Measurements from ENCODE around the gene PLEKHN1. TPM values are rescaled to one million over a fixed set of nuclear protein-coding genes. Genes with fewer than 3 reads are reported as not detected.

Gene PLEKHN1
- total and polyA plus RNA-seq, 2 of the 4 experiments (the other 2 are of a cell fraction): 0.54 to 2.1 TPM

GRCh38 chr1:921011-921837, 45.1 kb upstream of the PLEKHN1 start:
- TF ChIP-seq CEBPB (IDR thresholded peaks at IDR 0.05; ENCODE audit: low read depth, low read length) (no peak), MAZ (IDR thresholded peaks at IDR 0.05; ENCODE audit: borderline replicate concordance, low read depth, low read length) (peak; percentile 90), CHD1 (IDR thresholded peaks at IDR 0.05; ENCODE audit: low read depth, low read length) (no peak), RFX5 (IDR thresholded peaks at IDR 0.05; ENCODE audit: low read depth, low read length) (no peak), RAD21 (IDR thresholded peaks at IDR 0.05; ENCODE audit: low read length) (peak; percentile 36; the same call in 1 of the 2 replicates), NFE2L2 (IDR thresholded peaks at IDR 0.05; ENCODE audit: low read depth, low read length) (no peak), FOS (IDR thresholded peaks at IDR 0.05; ENCODE audit: low read depth, low read length) (no peak), CTCF (conservative IDR thresholded peaks at IDR 0.05; ENCODE audit: low read depth, low read length) (peak; percentile 51), SMC3 (IDR thresholded peaks at IDR 0.05; ENCODE audit: low read depth, low read length) (peak; percentile 31; the same call in 1 of the 2 replicates), MXI1 (IDR thresholded peaks at IDR 0.05; ENCODE audit: borderline replicate concordance, low read depth, low read length) (no peak)
- no TSS peak for BruUV-seq (replicated peaks)
- intact Hi-C loops (cut with micrococcal nuclease) (loop anchor here (5.0 kb wide), 1 partner anchor 36 kb away; the partner anchor contains the start of gene NOC2L), dilution Hi-C loops (cut with HindIII; ENCODE audit: low sequenced_read_pairs, unreplicated experiment) (no loop called here), in situ Hi-C loops (cut with MboI; ENCODE audit: low sequenced_read_pairs) (no loop called here)
- peak overlapping the region; percentile 73 for H2AFZ ChIP-seq (replicated peaks; ENCODE audit: low read length, poor library complexity)
- no peaks in the 10 kb centered on the region for H3K9me3 ChIP-seq (ENCODE audit: control insufficient read depth, insufficient read depth, low read length)
- 0 out of 2 replicates have a peak overlapping the region, but pooled peaks have one; percentile 59 for H3K14ac ChIP-seq (replicated peaks; ENCODE audit: low read depth, low read length)
- peak overlapping the region; percentile 64; the same call in 1 of the 2 replicates for H3K23ac ChIP-seq (ENCODE audit: low read depth, low read length)
- H3K4me2 ChIP-seq (ENCODE audit: low read depth, low read length): peak overlapping the region; percentile 62
- H3K27me3 ChIP-seq (ENCODE audit: control insufficient read depth, insufficient read depth, low read length): no peaks in the 10 kb centered on the region; the same call in 1 of the 2 replicates
- DNase-seq: peak; percentile 71
- H2AK9ac ChIP-seq (replicated peaks; ENCODE audit: low read depth, low read length, poor library complexity): peak overlapping the region; percentile 81
- peak overlapping the region; percentile 97 for H2AK5ac ChIP-seq (ENCODE audit: low read depth, low read length)
- peak overlapping the region; percentile 78 for H2BK20ac ChIP-seq (ENCODE audit: low read depth, low read length)
- H3K9ac ChIP-seq (ENCODE audit: low read depth, low read length): no peak overlapping the region
- peaks cover 23% of the 10 kb centered on the region for H3K4me1 ChIP-seq (ENCODE audit: control insufficient read depth, insufficient read depth, low read length)
- no peak overlapping the region for H3K56ac ChIP-seq (ENCODE audit: extremely low read depth, insufficient read depth, low read length)
- no peak overlapping the region for H3K4me3 ChIP-seq (ENCODE audit: insufficient read depth, low read depth, low read length)
- peaks cover 4 to 20% of the 10 kb centered on the region in 2 experiments; a peak in 2 of 4 replicates for H3K79me1 ChIP-seq (ENCODE audit: low read depth in 1 of 2, low read length in 2 of 2)
- H2BK15ac ChIP-seq (ENCODE audit: low read depth, low read length): peak overlapping the region; percentile 94; the same call in 2 of the 3 replicates
- H4K91ac ChIP-seq (ENCODE audit: insufficient read depth, low read depth, low read length): peak overlapping the region; percentile 74
- H3K27ac ChIP-seq (ENCODE audit: insufficient read depth, low read length): no peak overlapping the region; the same call in 1 of the 2 replicates
- peak overlapping the region; percentile 83 for H3K4ac ChIP-seq (ENCODE audit: low read depth, low read length)
- no peak overlapping the region for H3K18ac ChIP-seq (ENCODE audit: low read depth, low read length)
- peak; percentile 64 for ATAC-seq (ENCODE audit: low read depth)
- CTCF ChIA-PET: interaction anchor here (1.1 kb wide), 1 partner anchor 9 kb away, joined by 5 read pairs; no protein-coding TSS in a partner anchor
- H2BK120ac ChIP-seq (ENCODE audit: low read depth, low read length): peak overlapping the region; percentile 81
- H2BK5ac ChIP-seq (ENCODE audit: low read depth, low read length, poor library complexity, severe bottlenecking): no peak overlapping the region
- WGBS, 2 experiments (ENCODE audit: extremely low coverage in 2 of 2, insufficient read length in 1 of 2): 47% methylated on average over 16 of the region's 38 CpGs; no CpG with 5 or more reads in 1 of the 2 experiments
- H4K5ac ChIP-seq (ENCODE audit: low read depth, low read length): no peak overlapping the region
- peaks cover 5% of the 10 kb centered on the region for H3K9me1 ChIP-seq (ENCODE audit: insufficient read depth, low read length)
- H3K36me3 ChIP-seq (ENCODE audit: control insufficient read depth, insufficient read depth, low read length): peaks cover 2% of the 10 kb centered on the region; the same call in 1 of the 2 replicates
- H4K8ac ChIP-seq (ENCODE audit: low read depth in 2 of 2, low read length in 2 of 2): peak overlapping the region; percentile 1 to 43; a peak in 2 of 4 replicates
- POLR2A ChIA-PET (ENCODE audit: unreplicated experiment): no interaction called here
- peaks cover 3% of the 10 kb centered on the region for H4K20me1 ChIP-seq (ENCODE audit: insufficient read depth, low read length)
